GM23338 (cell line): ENCODE measurements around the gene COA6. TPM values are rescaled to one million over a fixed set of nuclear protein-coding genes. Genes with fewer than 3 reads are reported as not detected.

Source experiments
- ATAC-seq: fragments of 200-7000 bp; cut with Tn5 transposase; 3 replicates; pipeline ENCODE4 v1.9.1; 2020
- DNase-seq: peaks from one replicate; pipeline ENCODE4 v3.0.0-alpha.2; 2015; ENCODE audit warnings: low spot score
- H2AFZ ChIP-seq: fragments of 200-600 bp; sonication (generic); 2 replicates; pipeline ENCODE4 v1.8.0; 2016; ENCODE audit warnings: antibody characterized with exemption, mild to moderate bottlenecking, moderate library complexity
- H3F3A ChIP-seq: fragments of 200-600 bp; sonication (generic); replicated peaks from 2 replicates; pipeline ENCODE4 v1.8.0; 2017; ENCODE audit warnings: antibody characterized with exemption, mixed run types, low read depth
- H3K27ac ChIP-seq: fragments of 200-600 bp; sonication (generic); 2 replicates; pipeline ENCODE4 v1.6.1; 2016; ENCODE audit warnings: low read depth
- H3K27me3 ChIP-seq: fragments of 200-600 bp; sonication (generic); 2 replicates; pipeline ENCODE4 v1.8.0; 2016; ENCODE audit warnings: mild to moderate bottlenecking, mixed run types, moderate library complexity; ENCODE audit not compliant: insufficient read depth
- H3K36me3 ChIP-seq: fragments of 200-600 bp; sonication (generic); 2 replicates; pipeline ENCODE4 v1.8.0; 2016; ENCODE audit warnings: mild to moderate bottlenecking; ENCODE audit not compliant: insufficient read depth
- H3K4me1 ChIP-seq: fragments of 200-600 bp; sonication (generic); 2 replicates; pipeline ENCODE4 v1.8.0; 2016; ENCODE audit warnings: mild to moderate bottlenecking, moderate library complexity; ENCODE audit not compliant: insufficient read depth
- H3K4me2 ChIP-seq: fragments of 200-600 bp; sonication (generic); 2 replicates; pipeline ENCODE4 v1.7.1; 2017; ENCODE audit warnings: mixed run types
- H3K4me3 ChIP-seq: fragments of 200-600 bp; sonication (generic); 2 replicates; pipeline ENCODE4 v1.6.1; 2016; ENCODE audit warnings: mixed run types
- H3K79me2 ChIP-seq: fragments of 200-600 bp; sonication (generic); replicated peaks from 2 replicates; pipeline ENCODE4 v1.8.0; 2017; ENCODE audit warnings: mild to moderate bottlenecking; ENCODE audit not compliant: insufficient read depth
- H3K9me2 ChIP-seq: fragments of 200-600 bp; sonication (generic); 2 replicates; pipeline ENCODE4 v1.8.0; 2017; ENCODE audit not compliant: insufficient read depth
- H4K20me1 ChIP-seq: fragments of 200-600 bp; sonication (generic); replicated peaks from 2 replicates; pipeline ENCODE4 v1.8.0; 2017; ENCODE audit warnings: mild to moderate bottlenecking; ENCODE audit not compliant: insufficient read depth
- H3K27ac Mint-ChIP-seq: 2 replicates; pipeline ENCODE4 v1.8.0; 2020; ENCODE audit warnings: inconsistent platforms, mild to moderate bottlenecking, moderate library complexity, mixed read lengths
- H3K27me3 Mint-ChIP-seq: 3 replicates; pipeline ENCODE4 v1.8.0; 2022; ENCODE audit warnings: low read depth, mild to moderate bottlenecking, moderate library complexity, mixed read lengths, inconsistent platforms; ENCODE audit not compliant: insufficient read depth, poor library complexity
- H3K36me3 Mint-ChIP-seq: 3 replicates; pipeline ENCODE4 v1.8.0; 2021; ENCODE audit warnings: low read depth, mild to moderate bottlenecking, inconsistent platforms, moderate library complexity, mixed read lengths
- H3K4me1 Mint-ChIP-seq: 3 replicates; pipeline ENCODE4 v1.8.0; 2020; ENCODE audit warnings: mild to moderate bottlenecking, inconsistent platforms, mixed read lengths
- H3K4me3 Mint-ChIP-seq: 3 replicates; pipeline ENCODE4 v1.8.0; 2021; ENCODE audit warnings: moderate library complexity, mild to moderate bottlenecking, inconsistent platforms, mixed read lengths
- H3K9me3 Mint-ChIP-seq: 3 replicates; pipeline ENCODE4 v1.8.0; 2020; ENCODE audit warnings: moderate library complexity, mild to moderate bottlenecking, inconsistent platforms, mixed read lengths
- EZH2 ChIP-seq: fragments of 200-600 bp; sonication (generic); IDR thresholded peaks from one replicate; pipeline ENCODE4 v1.8.0; 2017; ENCODE audit warnings: antibody characterized with exemption, mild to moderate bottlenecking, low read depth; ENCODE audit not compliant: unreplicated experiment
- EZH2phosphoT487 ChIP-seq: fragments of 200-600 bp; sonication (generic); IDR thresholded peaks from one replicate; pipeline ENCODE4 v1.8.1; 2018; ENCODE audit warnings: antibody characterized with exemption; ENCODE audit not compliant: unreplicated experiment
- JUNB ChIP-seq: IDR thresholded peaks from one replicate; pipeline ENCODE4 v1.6.1; 2016; ENCODE audit warnings: antibody characterized with exemption; ENCODE audit not compliant: unreplicated experiment
- NANOG ChIP-seq: IDR thresholded peaks from 2 replicates; pipeline ENCODE4 v1.6.1; 2016; ENCODE audit warnings: antibody characterized with exemption, borderline replicate concordance
- POLR2AphosphoS5 ChIP-seq: IDR thresholded peaks from 2 replicates; pipeline ENCODE4 v1.6.1; 2016; ENCODE audit warnings: antibody characterized with exemption, low read depth
- STAT1 ChIP-seq: IDR thresholded peaks from one replicate; pipeline ENCODE4 v1.6.1; 2016; ENCODE audit warnings: antibody characterized with exemption; ENCODE audit not compliant: unreplicated experiment
- ZNF114 ChIP-seq: fragments of 250-450 bp; sonication (Bioruptor Pico); IDR thresholded peaks from 2 replicates; pipeline ENCODE4 v1.5.0; 2020; ENCODE audit warnings: mild to moderate bottlenecking, moderate library complexity
- polyA plus RNA-seq: library from polyadenylated mRNA; unstranded; fragments of >200 nt; fragmentation: Nextera tagmentation; extraction: Ambion mirVana; gene quantifications from 2 replicates; pipeline ENCODE4 v1.2.1, GENCODE V29; 2016
- total RNA-seq: library from RNA; depleted of rRNA; stranded (reverse); fragments of >200 nt; shearing (Covaris generic); gene quantifications from 2 replicates; pipeline ENCODE4 v1.2.3, GENCODE V29; 2014
- TF ChIP-seq, protein P1 (sequence below), 2 experiments: fragments of 200-600 bp in 1 of 2; sonication (generic) in 1 of 2; conservative IDR thresholded peaks; 2 replicates each; pipeline versions ENCODE4 v1.5.1 to v1.6.1; 2016 to 2017; ENCODE audit warnings: antibody characterized with exemption in 2 of 2, low read depth in 2 of 2, mild to moderate bottlenecking in 2 of 2, moderate library complexity in 1 of 2
- TF ChIP-seq, protein P2 (sequence below): fragments of 250-450 bp; sonication (Bioruptor Pico); IDR thresholded peaks from 2 replicates; pipeline ENCODE4 v1.5.0; 2020; ENCODE audit warnings: mild to moderate bottlenecking, moderate library complexity
- TF ChIP-seq, protein P3 (sequence below): IDR thresholded peaks from one replicate; pipeline ENCODE4 v1.6.1; 2018; ENCODE audit warnings: antibody characterized with exemption; ENCODE audit not compliant: unreplicated experiment

The COA6 gene
- total and polyA plus RNA-seq, 2 experiments from 2014 or later = 20.7 to 156 TPM

DNA sequence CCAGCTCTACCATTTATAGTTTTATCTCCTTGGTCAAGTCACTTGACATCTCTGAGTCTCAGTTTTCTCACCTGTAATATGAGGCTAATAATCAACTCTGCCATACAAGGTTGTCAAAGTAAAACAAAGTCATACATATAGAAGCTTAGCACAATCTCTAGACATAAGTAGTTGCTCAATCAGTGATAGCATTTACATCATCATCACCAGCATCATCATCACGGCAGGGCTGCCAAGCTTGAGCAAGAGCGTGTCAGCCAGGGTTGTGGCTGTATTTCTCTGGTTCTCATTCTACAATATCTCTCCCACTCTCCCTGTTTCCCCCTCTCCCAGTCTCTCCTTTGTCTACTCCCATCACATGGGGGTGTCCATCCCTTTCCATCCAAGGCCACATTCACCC, 41.7 kb upstream of the COA6 start:
- ATAC-seq = no peak
- no peaks in the 10 kb centered on the region for H3K27me3 ChIP-seq
- no peak for TF ChIP-seq EZH2
- no peak for TF ChIP-seq NANOG
- TF ChIP-seq, protein P1, sequence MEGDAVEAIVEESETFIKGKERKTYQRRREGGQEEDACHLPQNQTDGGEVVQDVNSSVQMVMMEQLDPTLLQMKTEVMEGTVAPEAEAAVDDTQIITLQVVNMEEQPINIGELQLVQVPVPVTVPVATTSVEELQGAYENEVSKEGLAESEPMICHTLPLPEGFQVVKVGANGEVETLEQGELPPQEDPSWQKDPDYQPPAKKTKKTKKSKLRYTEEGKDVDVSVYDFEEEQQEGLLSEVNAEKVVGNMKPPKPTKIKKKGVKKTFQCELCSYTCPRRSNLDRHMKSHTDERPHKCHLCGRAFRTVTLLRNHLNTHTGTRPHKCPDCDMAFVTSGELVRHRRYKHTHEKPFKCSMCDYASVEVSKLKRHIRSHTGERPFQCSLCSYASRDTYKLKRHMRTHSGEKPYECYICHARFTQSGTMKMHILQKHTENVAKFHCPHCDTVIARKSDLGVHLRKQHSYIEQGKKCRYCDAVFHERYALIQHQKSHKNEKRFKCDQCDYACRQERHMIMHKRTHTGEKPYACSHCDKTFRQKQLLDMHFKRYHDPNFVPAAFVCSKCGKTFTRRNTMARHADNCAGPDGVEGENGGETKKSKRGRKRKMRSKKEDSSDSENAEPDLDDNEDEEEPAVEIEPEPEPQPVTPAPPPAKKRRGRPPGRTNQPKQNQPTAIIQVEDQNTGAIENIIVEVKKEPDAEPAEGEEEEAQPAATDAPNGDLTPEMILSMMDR (conservative IDR thresholded peaks at IDR 0.05; ENCODE audit: low read depth in 2 of 2) = no peak
- TF ChIP-seq, protein P2, sequence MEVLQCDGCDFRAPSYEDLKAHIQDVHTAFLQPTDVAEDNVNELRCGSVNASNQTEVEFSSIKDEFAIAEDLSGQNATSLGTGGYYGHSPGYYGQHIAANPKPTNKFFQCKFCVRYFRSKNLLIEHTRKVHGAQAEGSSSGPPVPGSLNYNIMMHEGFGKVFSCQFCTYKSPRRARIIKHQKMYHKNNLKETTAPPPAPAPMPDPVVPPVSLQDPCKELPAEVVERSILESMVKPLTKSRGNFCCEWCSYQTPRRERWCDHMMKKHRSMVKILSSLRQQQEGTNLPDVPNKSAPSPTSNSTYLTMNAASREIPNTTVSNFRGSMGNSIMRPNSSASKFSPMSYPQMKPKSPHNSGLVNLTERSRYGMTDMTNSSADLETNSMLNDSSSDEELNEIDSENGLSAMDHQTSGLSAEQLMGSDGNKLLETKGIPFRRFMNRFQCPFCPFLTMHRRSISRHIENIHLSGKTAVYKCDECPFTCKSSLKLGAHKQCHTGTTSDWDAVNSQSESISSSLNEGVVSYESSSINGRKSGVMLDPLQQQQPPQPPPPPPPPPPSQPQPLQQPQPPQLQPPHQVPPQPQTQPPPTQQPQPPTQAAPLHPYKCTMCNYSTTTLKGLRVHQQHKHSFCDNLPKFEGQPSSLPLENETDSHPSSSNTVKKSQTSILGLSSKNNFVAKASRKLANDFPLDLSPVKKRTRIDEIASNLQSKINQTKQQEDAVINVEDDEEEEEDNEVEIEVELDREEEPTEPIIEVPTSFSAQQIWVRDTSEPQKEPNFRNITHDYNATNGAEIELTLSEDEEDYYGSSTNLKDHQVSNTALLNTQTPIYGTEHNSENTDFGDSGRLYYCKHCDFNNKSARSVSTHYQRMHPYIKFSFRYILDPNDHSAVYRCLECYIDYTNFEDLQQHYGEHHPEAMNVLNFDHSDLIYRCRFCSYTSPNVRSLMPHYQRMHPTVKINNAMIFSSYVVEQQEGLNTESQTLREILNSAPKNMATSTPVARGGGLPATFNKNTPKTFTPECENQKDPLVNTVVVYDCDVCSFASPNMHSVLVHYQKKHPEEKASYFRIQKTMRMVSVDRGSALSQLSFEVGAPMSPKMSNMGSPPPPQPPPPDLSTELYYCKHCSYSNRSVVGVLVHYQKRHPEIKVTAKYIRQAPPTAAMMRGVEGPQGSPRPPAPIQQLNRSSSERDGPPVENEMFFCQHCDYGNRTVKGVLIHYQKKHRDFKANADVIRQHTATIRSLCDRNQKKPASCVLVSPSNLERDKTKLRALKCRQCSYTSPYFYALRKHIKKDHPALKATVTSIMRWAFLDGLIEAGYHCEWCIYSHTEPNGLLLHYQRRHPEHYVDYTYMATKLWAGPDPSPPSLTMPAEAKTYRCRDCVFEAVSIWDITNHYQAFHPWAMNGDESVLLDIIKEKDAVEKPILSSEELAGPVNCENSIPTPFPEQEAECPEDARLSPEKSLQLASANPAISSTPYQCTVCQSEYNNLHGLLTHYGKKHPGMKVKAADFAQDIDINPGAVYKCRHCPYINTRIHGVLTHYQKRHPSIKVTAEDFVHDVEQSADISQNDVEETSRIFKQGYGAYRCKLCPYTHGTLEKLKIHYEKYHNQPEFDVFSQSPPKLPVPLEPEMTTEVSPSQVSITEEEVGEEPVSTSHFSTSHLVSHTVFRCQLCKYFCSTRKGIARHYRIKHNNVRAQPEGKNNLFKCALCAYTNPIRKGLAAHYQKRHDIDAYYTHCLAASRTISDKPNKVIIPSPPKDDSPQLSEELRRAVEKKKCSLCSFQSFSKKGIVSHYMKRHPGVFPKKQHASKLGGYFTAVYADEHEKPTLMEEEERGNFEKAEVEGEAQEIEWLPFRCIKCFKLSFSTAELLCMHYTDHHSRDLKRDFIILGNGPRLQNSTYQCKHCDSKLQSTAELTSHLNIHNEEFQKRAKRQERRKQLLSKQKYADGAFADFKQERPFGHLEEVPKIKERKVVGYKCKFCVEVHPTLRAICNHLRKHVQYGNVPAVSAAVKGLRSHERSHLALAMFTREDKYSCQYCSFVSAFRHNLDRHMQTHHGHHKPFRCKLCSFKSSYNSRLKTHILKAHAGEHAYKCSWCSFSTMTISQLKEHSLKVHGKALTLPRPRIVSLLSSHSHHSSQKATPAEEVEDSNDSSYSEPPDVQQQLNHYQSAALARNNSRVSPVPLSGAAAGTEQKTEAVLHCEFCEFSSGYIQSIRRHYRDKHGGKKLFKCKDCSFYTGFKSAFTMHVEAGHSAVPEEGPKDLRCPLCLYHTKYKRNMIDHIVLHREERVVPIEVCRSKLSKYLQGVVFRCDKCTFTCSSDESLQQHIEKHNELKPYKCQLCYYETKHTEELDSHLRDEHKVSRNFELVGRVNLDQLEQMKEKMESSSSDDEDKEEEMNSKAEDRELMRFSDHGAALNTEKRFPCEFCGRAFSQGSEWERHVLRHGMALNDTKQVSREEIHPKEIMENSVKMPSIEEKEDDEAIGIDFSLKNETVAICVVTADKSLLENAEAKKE = no peak
- no peak for TF ChIP-seq POLR2AphosphoS5
- TF ChIP-seq, protein P3, sequence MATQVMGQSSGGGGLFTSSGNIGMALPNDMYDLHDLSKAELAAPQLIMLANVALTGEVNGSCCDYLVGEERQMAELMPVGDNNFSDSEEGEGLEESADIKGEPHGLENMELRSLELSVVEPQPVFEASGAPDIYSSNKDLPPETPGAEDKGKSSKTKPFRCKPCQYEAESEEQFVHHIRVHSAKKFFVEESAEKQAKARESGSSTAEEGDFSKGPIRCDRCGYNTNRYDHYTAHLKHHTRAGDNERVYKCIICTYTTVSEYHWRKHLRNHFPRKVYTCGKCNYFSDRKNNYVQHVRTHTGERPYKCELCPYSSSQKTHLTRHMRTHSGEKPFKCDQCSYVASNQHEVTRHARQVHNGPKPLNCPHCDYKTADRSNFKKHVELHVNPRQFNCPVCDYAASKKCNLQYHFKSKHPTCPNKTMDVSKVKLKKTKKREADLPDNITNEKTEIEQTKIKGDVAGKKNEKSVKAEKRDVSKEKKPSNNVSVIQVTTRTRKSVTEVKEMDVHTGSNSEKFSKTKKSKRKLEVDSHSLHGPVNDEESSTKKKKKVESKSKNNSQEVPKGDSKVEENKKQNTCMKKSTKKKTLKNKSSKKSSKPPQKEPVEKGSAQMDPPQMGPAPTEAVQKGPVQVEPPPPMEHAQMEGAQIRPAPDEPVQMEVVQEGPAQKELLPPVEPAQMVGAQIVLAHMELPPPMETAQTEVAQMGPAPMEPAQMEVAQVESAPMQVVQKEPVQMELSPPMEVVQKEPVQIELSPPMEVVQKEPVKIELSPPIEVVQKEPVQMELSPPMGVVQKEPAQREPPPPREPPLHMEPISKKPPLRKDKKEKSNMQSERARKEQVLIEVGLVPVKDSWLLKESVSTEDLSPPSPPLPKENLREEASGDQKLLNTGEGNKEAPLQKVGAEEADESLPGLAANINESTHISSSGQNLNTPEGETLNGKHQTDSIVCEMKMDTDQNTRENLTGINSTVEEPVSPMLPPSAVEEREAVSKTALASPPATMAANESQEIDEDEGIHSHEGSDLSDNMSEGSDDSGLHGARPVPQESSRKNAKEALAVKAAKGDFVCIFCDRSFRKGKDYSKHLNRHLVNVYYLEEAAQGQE = no peak
- TF ChIP-seq STAT1 = no peak
- no peak for TF ChIP-seq ZNF114 (CRISPR knock-in tag)
- TF ChIP-seq JUNB = no peak
- no peak for TF ChIP-seq EZH2phosphoT487

More for the DNA sequence above, 41.7 kb upstream of the COA6 start:
- Histone ChIP-seq H3K4me3 (no peak overlapping the region), H3K4me2 (no peak overlapping the region), H3K36me3 (no peaks in the 10 kb centered on the region), H3K79me2 (no peaks in the 10 kb centered on the region), H3K9me2 (no peaks in the 10 kb centered on the region; the same call in 1 of the 2 replicates), H4K20me1 (no peaks in the 10 kb centered on the region), H3K27ac (no peak overlapping the region), H3F3A (no peaks in the 10 kb centered on the region), H3K4me1 (no peaks in the 10 kb centered on the region), H2AFZ (no peak overlapping the region)
- Mint-ChIP-seq H3K9me3 (peaks cover 8% of the 10 kb centered on the region), H3K27me3 (peaks cover 4% of the 10 kb centered on the region), H3K4me3 (no peak overlapping the region), H3K27ac (no peak overlapping the region), H3K36me3 (no peaks in the 10 kb centered on the region), H3K4me1 (peaks cover 10% of the 10 kb centered on the region; the same call in 2 of the 3 replicates)
- no peak for DNase-seq
